Naive B cell (primary cell): ENCODE results near the gene EBLN2. TPM values are rescaled to one million over a fixed set of nuclear protein-coding genes. Genes with fewer than 3 reads are reported as not detected.
A peak's percentile ranks its signal among the peaks of the same experiment; 100 is the strongest.

Source experiments
- ATAC-seq, 2 donors: fragments of 150-1000 bp; cut with Tn5 transposase; 2 replicates each; pipeline ENCODE4 v1.10.0; 2021; ENCODE audit warnings: low read depth in 2 of 2, mild to moderate bottlenecking in 2 of 2, moderate library complexity in 2 of 2
- DNase-seq: peaks from one replicate; pipeline ENCODE4 v3.0.0; 2022
- H3K27ac Mint-ChIP-seq, 6 donors: one replicate each; pipeline ENCODE4 v1.8.0; 2020 to 2022; ENCODE audit warnings: mild to moderate bottlenecking in 6 of 6, mixed read lengths in 6 of 6, moderate library complexity in 5 of 6, inconsistent platforms in 2 of 6
- H3K27me3 Mint-ChIP-seq, 3 donors: one replicate each; pipeline ENCODE4 v1.8.0; 2021 to 2022; ENCODE audit warnings: mixed read lengths in 3 of 3, mild to moderate bottlenecking in 1 of 3
- H3K36me3 Mint-ChIP-seq, 2 donors: one replicate each; pipeline ENCODE4 v1.8.0; 2020 to 2022; ENCODE audit warnings: mixed read lengths in 2 of 2, inconsistent platforms in 1 of 2, mild to moderate bottlenecking in 1 of 2
- H3K4me1 Mint-ChIP-seq, 3 donors: one replicate each; pipeline ENCODE4 v1.8.0; 2020 to 2022; ENCODE audit warnings: mixed read lengths in 3 of 3, inconsistent platforms in 1 of 3, mild to moderate bottlenecking in 1 of 3, moderate library complexity in 1 of 3
- H3K4me3 Mint-ChIP-seq, 8 donors: one replicate each; pipeline ENCODE4 v1.8.0; 2020 to 2022; ENCODE audit warnings: mild to moderate bottlenecking in 8 of 8, mixed read lengths in 8 of 8, moderate library complexity in 8 of 8, inconsistent platforms in 2 of 8
- H3K9me3 Mint-ChIP-seq, 7 donors: one replicate each; pipeline ENCODE4 v1.8.0; 2020 to 2022; ENCODE audit warnings: mixed read lengths in 7 of 7, mild to moderate bottlenecking in 5 of 7, inconsistent platforms in 2 of 7, moderate library complexity in 1 of 7
- polyA plus RNA-seq, 6 donors: library from polyadenylated mRNA; unstranded; fragments of 300-500 nt; fragmentation: Illumina TruSeq; gene quantifications; one replicate each; pipeline ENCODE4 v1.2.3, GENCODE V29; 2021; ENCODE audit warnings: low read depth in 6 of 6

The EBLN2 gene
- polyA plus RNA-seq: 1 to 10 TPM in 4 of 6 donors, under 1 TPM in 2; 0.67 to 2.6 (median 1.1) TPM

DNA sequence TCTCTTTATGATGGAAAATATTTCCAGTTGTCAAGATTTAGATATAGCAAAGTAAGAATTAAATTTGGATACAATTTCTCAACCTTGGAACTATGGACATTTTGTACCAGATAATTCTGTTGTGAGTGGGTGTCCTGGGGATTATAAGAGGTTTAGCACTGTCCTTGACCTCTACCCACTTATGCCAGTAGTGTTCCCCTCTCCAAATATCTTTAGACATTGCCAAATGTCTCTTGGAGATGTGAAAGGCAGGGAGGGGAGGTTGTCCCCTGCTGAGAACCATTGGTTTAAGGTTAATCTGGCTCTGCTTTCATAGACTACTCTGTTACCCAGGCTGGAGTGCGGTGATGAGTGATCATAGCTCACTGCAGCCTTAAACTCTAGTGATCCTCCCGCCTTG lies at the start of gene EBLN2:
TSS of gene EBLN2 (plus strand) at position 244 of the 400 bp plus-strand sequence. CDS start 423 bp downstream, outside the sequence.
- ATAC-seq (no peak), DNase-seq (no peak)
- Mint-ChIP-seq H3K27me3 (no peaks in the 10 kb centered on the region), H3K27ac (no peak within 1 kb of the TSS), H3K4me1 (peaks cover 0 to under 1% (median under 1%) of the 10 kb centered on the region in 3 donors), H3K9me3 (no peaks in the 10 kb centered on the region), H3K36me3 (peaks cover 0 to 23% of the 10 kb centered on the region in 2 donors), H3K4me3 (no peak within 1 kb of the TSS)

DNA sequence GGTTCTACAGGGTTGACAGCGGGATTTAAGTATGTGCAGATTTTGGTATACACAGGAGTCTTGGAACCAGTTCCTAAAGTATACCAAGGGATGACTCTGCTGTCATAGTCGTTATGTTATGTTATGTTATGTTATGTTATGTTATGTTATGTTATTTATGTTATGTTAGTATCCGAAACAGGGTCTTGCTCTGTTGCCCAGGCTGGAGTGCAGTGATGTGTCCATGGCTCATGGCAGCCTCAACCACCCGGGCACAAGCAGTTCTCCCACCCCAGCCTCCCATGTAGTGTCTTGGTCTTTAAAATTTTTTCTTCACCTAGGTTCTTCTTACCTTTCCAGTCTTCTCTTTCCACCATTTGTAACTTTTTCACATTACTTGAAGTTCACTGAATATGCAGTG lies 43.2 kb upstream of the EBLN2 start:
- no peaks in the 10 kb centered on the region for H3K9me3 Mint-ChIP-seq
- DNase-seq (no peak), ATAC-seq (no peak)
- no peaks in the 10 kb centered on the region for H3K27me3 Mint-ChIP-seq
- peak overlapping the region in 1 of 6 donors; percentile 47 for H3K27ac Mint-ChIP-seq
- peaks cover 23 to 56% (median 50%) of the 10 kb centered on the region in 3 donors for H3K4me1 Mint-ChIP-seq
- H3K4me3 Mint-ChIP-seq: peak overlapping the region in 1 of 8 donors; percentile 17
- peaks cover 0 to 10% of the 10 kb centered on the region in 2 donors for H3K36me3 Mint-ChIP-seq

- peaks cover 0 to 10% of the 10 kb centered on the region in 2 donors for H3K36me3 Mint-ChIP-seq
- ATAC-seq (no peak), DNase-seq (no peak)
- peaks cover 23 to 51% (median 50%) of the 10 kb centered on the region in 3 donors for H3K4me1 Mint-ChIP-seq
- H3K27me3 Mint-ChIP-seq: no peaks in the 10 kb centered on the region
- H3K4me3 Mint-ChIP-seq: no peak overlapping the region
- no peak overlapping the region for H3K27ac Mint-ChIP-seq
- H3K9me3 Mint-ChIP-seq: no peaks in the 10 kb centered on the region
Measured at GRCh38 chr3:73018790-73019441, 42.5 kb upstream of the EBLN2 start.

GRCh38 chr3:73021301-73021835 lies 40.1 kb upstream of the EBLN2 start:
- H3K27ac Mint-ChIP-seq: no peak overlapping the region
- H3K27me3 Mint-ChIP-seq: no peaks in the 10 kb centered on the region
- H3K9me3 Mint-ChIP-seq: no peaks in the 10 kb centered on the region
- DNase-seq (no peak), ATAC-seq (no peak)
- peaks cover 0 to 10% of the 10 kb centered on the region in 2 donors for H3K36me3 Mint-ChIP-seq
- H3K4me3 Mint-ChIP-seq: no peak overlapping the region
- H3K4me1 Mint-ChIP-seq: peaks cover 40 to 63% (median 60%) of the 10 kb centered on the region in 3 donors

DNA sequence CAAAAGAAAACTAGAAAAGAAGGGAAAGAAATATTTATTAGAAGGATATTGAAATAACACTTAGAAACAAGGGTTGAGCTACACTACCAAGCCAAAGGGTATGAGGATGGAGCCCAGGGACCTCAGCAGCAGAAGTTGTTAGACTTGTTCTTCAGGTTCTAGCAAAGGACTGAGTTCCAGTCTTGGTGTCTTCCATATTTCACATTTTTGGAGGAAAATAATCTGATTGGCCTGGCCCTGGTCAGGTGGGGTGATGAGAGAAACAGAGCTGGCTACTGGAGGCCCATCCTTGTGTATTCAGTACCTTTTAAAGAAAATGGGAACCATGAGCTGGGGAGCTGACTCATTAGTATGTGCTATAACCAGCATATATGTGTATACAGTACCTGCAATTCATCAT lies 36.6 kb upstream of the EBLN2 start:
- DNase-seq (no peak), ATAC-seq (no peak)
- no peaks in the 10 kb centered on the region for H3K9me3 Mint-ChIP-seq
- no peak overlapping the region for H3K4me3 Mint-ChIP-seq
- peaks cover 4 to 9% of the 10 kb centered on the region in 2 donors for H3K36me3 Mint-ChIP-seq
- peak overlapping the region in 1 of 6 donors; percentile 54 for H3K27ac Mint-ChIP-seq
- H3K4me1 Mint-ChIP-seq: peaks cover 37 to 65% (median 64%) of the 10 kb centered on the region in 3 donors
- H3K27me3 Mint-ChIP-seq: no peaks in the 10 kb centered on the region

DNA sequence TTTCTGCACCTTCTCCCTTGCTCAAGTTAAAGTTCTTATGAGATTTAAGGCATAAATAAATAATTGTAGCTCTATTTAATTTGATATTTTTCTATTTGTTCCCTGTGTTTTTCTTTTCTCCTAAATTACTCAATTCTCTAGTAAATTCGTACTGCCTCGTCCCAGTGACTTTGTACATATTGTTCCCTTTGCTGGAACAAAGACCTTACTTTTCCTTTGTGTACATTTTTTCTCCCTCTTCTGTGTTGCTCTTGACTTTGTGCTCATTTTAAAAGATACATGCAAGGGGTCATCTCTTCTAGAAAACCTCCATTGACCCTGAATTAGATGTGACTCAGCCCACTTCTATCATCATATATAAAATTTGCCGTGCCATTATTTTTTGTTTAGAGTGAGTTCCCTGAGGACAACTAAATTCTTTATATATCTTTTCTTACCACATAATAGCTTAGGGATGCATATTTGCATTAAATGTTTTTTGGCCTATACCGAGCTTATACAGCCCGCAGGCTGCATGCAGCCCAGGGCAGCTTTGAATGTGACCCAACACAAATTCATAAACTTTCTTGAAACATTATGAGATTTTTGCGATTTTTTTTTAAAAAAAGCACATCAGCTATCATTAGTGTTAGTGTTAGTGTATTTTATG lies 35.2 kb upstream of the EBLN2 start:
- Mint-ChIP-seq H3K27ac (peak overlapping the region in 1 of 6 donors; percentile 6), H3K27me3 (no peaks in the 10 kb centered on the region), H3K36me3 (peaks cover 5 to 17% of the 10 kb centered on the region in 2 donors), H3K4me1 (peaks cover 38 to 73% (median 66%) of the 10 kb centered on the region in 3 donors), H3K9me3 (no peaks in the 10 kb centered on the region), H3K4me3 (no peak overlapping the region)
- no peak for DNase-seq
- no peak for ATAC-seq

DNA sequence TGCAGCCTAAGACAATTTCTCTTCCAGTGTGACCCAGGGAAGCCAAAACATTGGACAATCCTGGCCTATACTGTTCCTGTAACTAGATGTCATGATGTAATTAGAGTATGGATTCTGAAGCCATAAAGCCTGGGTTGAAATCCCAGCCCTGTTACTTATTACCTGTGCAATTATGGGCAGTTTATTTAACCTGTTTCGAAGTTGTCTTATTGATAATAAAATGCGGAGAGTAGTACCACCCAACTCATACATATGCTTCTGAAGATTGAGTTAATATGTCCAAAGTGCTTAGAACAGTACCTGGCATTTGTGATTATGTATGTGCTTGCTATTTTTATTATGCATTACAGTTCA lies 34.7 kb upstream of the EBLN2 start:
- Mint-ChIP-seq H3K4me1 (peaks cover 38 to 74% (median 66%) of the 10 kb centered on the region in 3 donors), H3K9me3 (no peaks in the 10 kb centered on the region), H3K36me3 (peaks cover 5 to 17% of the 10 kb centered on the region in 2 donors), H3K27me3 (no peaks in the 10 kb centered on the region), H3K27ac (peak overlapping the region in 1 of 6 donors; percentile 60), H3K4me3 (no peak overlapping the region)
- DNase-seq (no peak), ATAC-seq (no peak)

GRCh38 chr3:73028803-73029202 lies 32.7 kb upstream of the EBLN2 start:
- H3K27me3 Mint-ChIP-seq: no peaks in the 10 kb centered on the region
- H3K4me1 Mint-ChIP-seq: peaks cover 50 to 83% (median 74%) of the 10 kb centered on the region in 3 donors
- peak overlapping the region in 4 of 6 donors; percentile 37 to 87 (median 54) for H3K27ac Mint-ChIP-seq
- no peaks in the 10 kb centered on the region for H3K9me3 Mint-ChIP-seq
- H3K4me3 Mint-ChIP-seq: no peak overlapping the region
- ATAC-seq (no peak), DNase-seq (no peak)
- peaks cover 5 to 17% of the 10 kb centered on the region in 2 donors for H3K36me3 Mint-ChIP-seq

- no peak for ATAC-seq
- no peak for DNase-seq
- Mint-ChIP-seq H3K9me3 (no peaks in the 10 kb centered on the region), H3K36me3 (peaks cover 5 to 17% of the 10 kb centered on the region in 2 donors), H3K27me3 (no peaks in the 10 kb centered on the region), H3K4me1 (peaks cover 52 to 85% (median 77%) of the 10 kb centered on the region in 3 donors), H3K27ac (peak overlapping the region; percentile 1 to 87 (median 17)), H3K4me3 (peak overlapping the region in 2 of 8 donors; percentile 1 to 10)
Measured at GRCh38 chr3:73029321-73029796, 32.1 kb upstream of the EBLN2 start.

DNA sequence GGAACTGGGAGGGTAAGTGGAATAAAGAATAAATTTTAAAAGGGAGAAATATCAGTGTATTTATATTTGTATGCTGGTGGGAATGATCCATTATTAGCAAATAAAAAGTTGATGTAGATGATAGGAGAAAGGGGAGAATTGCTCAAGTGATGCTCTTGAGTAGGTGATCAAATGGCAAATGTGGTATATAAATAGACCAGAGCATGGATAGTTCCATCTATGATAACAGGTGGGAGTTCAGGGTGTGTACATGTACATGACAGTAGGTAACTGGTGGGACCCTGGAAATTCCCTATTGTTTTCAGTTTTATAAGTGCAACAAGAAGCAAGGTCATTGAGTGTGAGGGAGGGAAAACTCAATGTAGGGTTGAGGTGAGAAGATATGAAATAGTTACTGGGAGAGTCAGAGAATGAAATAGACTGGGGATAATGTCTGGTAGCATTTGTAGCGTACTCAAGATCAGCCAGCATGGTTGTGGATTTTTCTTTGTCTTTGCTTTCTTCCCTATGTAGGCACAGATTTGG lies 31.3 kb upstream of the EBLN2 start:
- ATAC-seq: no peak
- Mint-ChIP-seq H3K4me1 (peaks cover 52 to 84% (median 77%) of the 10 kb centered on the region in 3 donors), H3K4me3 (peak overlapping the region in 1 of 8 donors; percentile 25), H3K27me3 (no peaks in the 10 kb centered on the region), H3K36me3 (peaks cover 5 to 17% of the 10 kb centered on the region in 2 donors), H3K9me3 (no peaks in the 10 kb centered on the region), H3K27ac (peak overlapping the region in 4 of 6 donors; percentile 17 to 51 (median 34))
- DNase-seq: no peak

- Mint-ChIP-seq H3K9me3 (no peaks in the 10 kb centered on the region), H3K36me3 (peaks cover 5 to 17% of the 10 kb centered on the region in 2 donors), H3K27me3 (no peaks in the 10 kb centered on the region), H3K4me3 (no peak overlapping the region), H3K4me1 (peaks cover 50 to 81% (median 75%) of the 10 kb centered on the region in 3 donors), H3K27ac (no peak overlapping the region)
- DNase-seq (no peak), ATAC-seq (no peak)
Measured at GRCh38 chr3:73031573-73032103, 29.8 kb upstream of the EBLN2 start.

- H3K4me1 Mint-ChIP-seq: peaks cover 51 to 80% (median 65%) of the 10 kb centered on the region in 3 donors
- H3K4me3 Mint-ChIP-seq: no peak overlapping the region
- ATAC-seq (no peak), DNase-seq (no peak)
- H3K27ac Mint-ChIP-seq: peak overlapping the region in 5 of 6 donors; percentile 21 to 59 (median 41)
- H3K9me3 Mint-ChIP-seq: no peaks in the 10 kb centered on the region
- no peaks in the 10 kb centered on the region for H3K36me3 Mint-ChIP-seq
- no peaks in the 10 kb centered on the region for H3K27me3 Mint-ChIP-seq
Measured at GRCh38 chr3:73036694-73037591, 24.5 kb upstream of the EBLN2 start.
